OCI-LY1 (cell line): ENCODE data around the gene GALNT2.

Source experiments
- EZH2 ChIP-seq: fragments of 200-600 bp; sonication (generic), shearing (Covaris generic); IDR thresholded peaks from 2 replicates; pipeline ENCODE4 v1.8.0; 2017; ENCODE audit warnings: borderline replicate concordance, mixed run types, mild to moderate bottlenecking, antibody characterized with exemption, low read length, moderate library complexity, mixed read lengths
- TF ChIP-seq, protein P1 (sequence below): fragments of 200-600 bp; sonication (generic), shearing (Covaris generic); IDR thresholded peaks from 2 replicates; pipeline ENCODE4 v1.5.1; 2017; ENCODE audit warnings: mild to moderate bottlenecking, antibody characterized with exemption, low read length, moderate library complexity, mixed read lengths

DNA sequence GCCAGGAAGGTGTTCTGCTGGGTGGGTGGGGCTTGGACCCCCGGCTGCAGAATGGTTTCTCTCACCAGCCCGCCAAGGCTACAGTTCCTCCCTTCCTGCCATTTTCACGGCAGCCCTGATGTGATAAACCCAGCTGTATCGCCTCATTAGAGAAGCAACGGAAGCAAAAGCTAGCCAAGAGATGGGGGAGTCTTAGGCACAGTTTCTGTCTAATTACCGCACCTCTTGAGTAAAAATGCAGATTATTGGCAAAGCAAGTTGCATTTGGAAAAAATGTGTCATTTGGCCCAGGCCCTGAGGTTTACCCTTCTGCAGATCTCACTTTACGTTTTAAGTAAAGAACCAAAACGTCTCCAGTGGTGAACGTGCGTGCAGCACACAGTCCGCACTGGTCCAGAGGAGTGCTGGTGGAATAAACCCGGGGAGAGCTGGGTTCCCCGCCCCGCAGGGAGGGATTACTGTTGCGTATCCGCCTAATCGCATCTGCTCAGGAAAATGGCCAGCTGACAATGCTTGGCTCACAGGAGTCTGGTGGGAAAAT, 109.9 kb downstream of the GALNT2 start:
- TF ChIP-seq, protein P1, sequence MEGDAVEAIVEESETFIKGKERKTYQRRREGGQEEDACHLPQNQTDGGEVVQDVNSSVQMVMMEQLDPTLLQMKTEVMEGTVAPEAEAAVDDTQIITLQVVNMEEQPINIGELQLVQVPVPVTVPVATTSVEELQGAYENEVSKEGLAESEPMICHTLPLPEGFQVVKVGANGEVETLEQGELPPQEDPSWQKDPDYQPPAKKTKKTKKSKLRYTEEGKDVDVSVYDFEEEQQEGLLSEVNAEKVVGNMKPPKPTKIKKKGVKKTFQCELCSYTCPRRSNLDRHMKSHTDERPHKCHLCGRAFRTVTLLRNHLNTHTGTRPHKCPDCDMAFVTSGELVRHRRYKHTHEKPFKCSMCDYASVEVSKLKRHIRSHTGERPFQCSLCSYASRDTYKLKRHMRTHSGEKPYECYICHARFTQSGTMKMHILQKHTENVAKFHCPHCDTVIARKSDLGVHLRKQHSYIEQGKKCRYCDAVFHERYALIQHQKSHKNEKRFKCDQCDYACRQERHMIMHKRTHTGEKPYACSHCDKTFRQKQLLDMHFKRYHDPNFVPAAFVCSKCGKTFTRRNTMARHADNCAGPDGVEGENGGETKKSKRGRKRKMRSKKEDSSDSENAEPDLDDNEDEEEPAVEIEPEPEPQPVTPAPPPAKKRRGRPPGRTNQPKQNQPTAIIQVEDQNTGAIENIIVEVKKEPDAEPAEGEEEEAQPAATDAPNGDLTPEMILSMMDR, result no peak
- no peak for TF ChIP-seq EZH2
